Panc1 (cell line): Measurements from ENCODE around the gene PCDHGA6. TPM values are rescaled to one million over a fixed set of nuclear protein-coding genes. Genes with fewer than 3 reads are reported as not detected.
A peak's percentile ranks its signal among the peaks of the same experiment; 100 is the strongest.
"Not testable (repeated sequence)": the region's sequence is repeated elsewhere in the genome, so short reads cannot be mapped to it uniquely, and the experiment has no call there.

Source experiments
- ATAC-seq: fragments of 200-7000 bp; cut with Tn5 transposase; 2 replicates; pipeline ENCODE4 v1.9.1; 2020; ENCODE audit warnings: mild to moderate bottlenecking, moderate library complexity
- BruUV-seq: library from RNA; stranded (reverse); fragments of 400-500 nt; replicated peaks from 2 replicates; lab custom pipeline; 2021; lab: Mats Ljungman, UMichigan
- CTCF ChIA-PET: fragments of 300-600 bp; sonication (Branson Sonifier 250); formaldehyde crosslinking; loops from one replicate; lab custom pipeline; 2022; ENCODE audit warnings: antibody characterized with exemption; lab: Charles Lee
- POLR2A ChIA-PET: fragments of 300-600 bp; sonication (Branson Sonifier 250); formaldehyde crosslinking; loops from one replicate; lab custom pipeline; 2022; ENCODE audit warnings: antibody characterized with exemption; lab: Charles Lee
- DNase-seq: peaks from one replicate; pipeline ENCODE4 v3.0.0-alpha.2; 2010; ENCODE audit warnings: low read depth, low spot score
- H3K27ac ChIP-seq: 2 replicates; pipeline ENCODE4 v1.5.1; 2011; ENCODE audit warnings: mild to moderate bottlenecking, low read length, inconsistent platforms
- H3K27me3 ChIP-seq: fragments of 200-500 bp; sonication (Bioruptor generic); 2 replicates; pipeline ENCODE4 v1.6.0; 2014; ENCODE audit warnings: low read length, inconsistent platforms; ENCODE audit not compliant: control insufficient read depth, insufficient read depth
- H3K36me3 ChIP-seq: fragments of 200-500 bp; sonication (Bioruptor generic); 2 replicates; pipeline ENCODE4 v1.5.1; 2014; ENCODE audit warnings: inconsistent platforms, mild to moderate bottlenecking, low read length, moderate library complexity; ENCODE audit not compliant: control insufficient read depth, insufficient read depth
- H3K4me1 ChIP-seq: 2 replicates; pipeline ENCODE4 v1.5.1; 2011; ENCODE audit warnings: inconsistent platforms, mild to moderate bottlenecking, low read length, moderate library complexity; ENCODE audit not compliant: control insufficient read depth, insufficient read depth
- H3K4me3 ChIP-seq, 2 experiments: 2 replicates each; pipeline ENCODE4 v1.5.1; 2011 to 2012; ENCODE audit warnings: low read depth in 2 of 2, low read length in 2 of 2, mild to moderate bottlenecking in 2 of 2, inconsistent platforms in 1 of 2, moderate library complexity in 1 of 2
- H3K9me3 ChIP-seq: fragments of 200-500 bp; sonication (Bioruptor generic); 2 replicates; pipeline ENCODE4 v1.5.1; 2014; ENCODE audit warnings: low read depth, mild to moderate bottlenecking, inconsistent platforms, low read length, moderate library complexity; ENCODE audit not compliant: control insufficient read depth, insufficient read depth
- POLR2AphosphoS5 ChIP-seq: IDR thresholded peaks from 2 replicates; pipeline ENCODE4 v1.6.1; 2012; ENCODE audit warnings: mild to moderate bottlenecking, low read depth, low read length, moderate library complexity
- SIN3A ChIP-seq: IDR thresholded peaks from 2 replicates; pipeline ENCODE4 v1.6.1; 2012; ENCODE audit warnings: low read depth, mild to moderate bottlenecking, low read length, moderate library complexity, borderline replicate concordance; ENCODE audit not compliant: insufficient read depth
- TCF7L2 ChIP-seq: IDR thresholded peaks from 2 replicates; pipeline ENCODE4 v1.6.1; 2011; ENCODE audit warnings: mild to moderate bottlenecking, low read depth, low read length, inconsistent platforms
- in situ Hi-C: cut with HindIII; loops from 2 replicates; pipeline ENCODE4 v1.10.0; 2016; ENCODE audit warnings: low sequenced_read_pairs, low pct_unique_long_range_greater_than_20kb
- intact Hi-C: fragments of 100-400 bp; cut with micrococcal nuclease; formaldehyde crosslinking; loops from one replicate; pipeline ENCODE4 v1.10.0; 2022; ENCODE audit not compliant: unreplicated experiment
- total RNA-seq: library from RNA; stranded (reverse); gene quantifications from one replicate; pipeline ENCODE4 v1.2.1, GENCODE V29; 2021; ENCODE audit not compliant: unreplicated experiment
- TF ChIP-seq, protein P1 (sequence below): fragments of 450-650 bp; IDR thresholded peaks from 2 replicates; pipeline ENCODE4 v1.5.1; 2017; ENCODE audit warnings: mild to moderate bottlenecking
- TF ChIP-seq, protein P2 (sequence below), 2 experiments: IDR thresholded peaks; 2 replicates each; pipeline ENCODE4 v1.6.1; 2011 to 2012; ENCODE audit warnings: low read depth in 2 of 2, control low read depth in 1 of 2, low read length in 1 of 2, mild to moderate bottlenecking in 1 of 2, moderate library complexity in 1 of 2; ENCODE audit not compliant: insufficient read depth in 1 of 2

Gene PCDHGA6
- total RNA-seq, 1 experiment from 2014 or later, result 0.59 TPM

DNA sequence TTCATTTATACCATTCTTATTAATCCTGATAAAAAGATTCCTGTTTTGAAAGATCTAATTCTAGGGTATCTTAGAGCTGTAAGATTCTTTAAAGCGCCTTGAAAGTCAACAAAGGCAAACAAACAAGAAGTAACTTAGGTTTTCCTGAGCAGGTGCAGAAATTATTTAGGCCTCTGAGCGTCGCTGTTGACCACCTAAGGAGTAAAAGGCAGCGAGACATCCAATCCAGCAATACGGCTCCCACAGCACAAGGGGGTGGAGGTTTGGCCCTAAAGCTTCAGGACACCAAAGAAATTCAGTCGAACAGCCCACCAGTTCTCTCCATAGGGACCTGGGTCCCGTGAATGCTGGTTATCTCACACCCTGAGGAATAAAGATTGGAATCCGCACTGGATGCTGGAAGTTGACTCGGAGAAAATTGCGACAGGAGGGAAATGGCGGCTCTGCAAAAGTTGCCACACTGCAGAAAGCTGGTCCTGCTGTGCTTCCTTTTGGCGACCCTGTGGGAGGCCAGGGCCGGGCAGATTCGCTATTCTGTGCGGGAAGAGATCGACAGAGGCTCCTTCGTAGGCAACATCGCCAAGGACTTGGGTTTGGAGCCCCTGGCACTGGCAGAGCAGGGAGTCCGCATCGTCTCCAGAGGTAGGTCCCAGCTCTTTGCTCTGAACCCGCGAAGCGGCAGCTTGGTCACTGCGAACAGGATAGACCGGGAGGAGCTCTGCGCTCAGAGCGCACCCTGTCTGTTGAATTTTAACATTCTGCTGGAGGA is 35.0 kb upstream of the PCDHGA6 start, which contains the start of gene PCDHGA2:
Gene PCDHGA2 (plus strand): TSS at position 223 of the 769 bp plus-strand sequence.
- H3K4me3 ChIP-seq, result no peak within 1 kb of the TSS
- no peaks in the 10 kb centered on the region for H3K27me3 ChIP-seq
- peaks cover 6% of the 10 kb centered on the region; the same call in 1 of the 2 replicates for H3K9me3 ChIP-seq
- DNase-seq (no peak), ATAC-seq (no peak)
- H3K27ac ChIP-seq, result no peak within 1 kb of the TSS
- no TSS peak for BruUV-seq
- no peaks in the 10 kb centered on the region for H3K4me1 ChIP-seq
- in situ Hi-C loops, result loop anchor here (25.0 kb wide), 1 partner anchor 151 kb away; the partner anchor contains the start of genes PCDHB10, PCDHB11, PCDHB16 and PCDHB8
- POLR2A ChIA-PET, result interaction anchor here (0.6 kb wide), 1 partner anchor 298 kb away, joined by 6 read pairs; the partner anchor contains the start of genes HDAC3 and RELL2
- CTCF ChIA-PET, result interaction anchor here (0.8 to 1.1 kb wide), 2 partner anchors 8 to 9 kb away, joined by 3 to 7 read pairs; partner anchors contain the start of gene PCDHGA1
- TF ChIP-seq, protein P1, sequence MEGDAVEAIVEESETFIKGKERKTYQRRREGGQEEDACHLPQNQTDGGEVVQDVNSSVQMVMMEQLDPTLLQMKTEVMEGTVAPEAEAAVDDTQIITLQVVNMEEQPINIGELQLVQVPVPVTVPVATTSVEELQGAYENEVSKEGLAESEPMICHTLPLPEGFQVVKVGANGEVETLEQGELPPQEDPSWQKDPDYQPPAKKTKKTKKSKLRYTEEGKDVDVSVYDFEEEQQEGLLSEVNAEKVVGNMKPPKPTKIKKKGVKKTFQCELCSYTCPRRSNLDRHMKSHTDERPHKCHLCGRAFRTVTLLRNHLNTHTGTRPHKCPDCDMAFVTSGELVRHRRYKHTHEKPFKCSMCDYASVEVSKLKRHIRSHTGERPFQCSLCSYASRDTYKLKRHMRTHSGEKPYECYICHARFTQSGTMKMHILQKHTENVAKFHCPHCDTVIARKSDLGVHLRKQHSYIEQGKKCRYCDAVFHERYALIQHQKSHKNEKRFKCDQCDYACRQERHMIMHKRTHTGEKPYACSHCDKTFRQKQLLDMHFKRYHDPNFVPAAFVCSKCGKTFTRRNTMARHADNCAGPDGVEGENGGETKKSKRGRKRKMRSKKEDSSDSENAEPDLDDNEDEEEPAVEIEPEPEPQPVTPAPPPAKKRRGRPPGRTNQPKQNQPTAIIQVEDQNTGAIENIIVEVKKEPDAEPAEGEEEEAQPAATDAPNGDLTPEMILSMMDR, result peak; percentile 36
- TF ChIP-seq POLR2AphosphoS5 (no peak), SIN3A (no peak), TCF7L2 (no peak)
- TF ChIP-seq, protein P2, sequence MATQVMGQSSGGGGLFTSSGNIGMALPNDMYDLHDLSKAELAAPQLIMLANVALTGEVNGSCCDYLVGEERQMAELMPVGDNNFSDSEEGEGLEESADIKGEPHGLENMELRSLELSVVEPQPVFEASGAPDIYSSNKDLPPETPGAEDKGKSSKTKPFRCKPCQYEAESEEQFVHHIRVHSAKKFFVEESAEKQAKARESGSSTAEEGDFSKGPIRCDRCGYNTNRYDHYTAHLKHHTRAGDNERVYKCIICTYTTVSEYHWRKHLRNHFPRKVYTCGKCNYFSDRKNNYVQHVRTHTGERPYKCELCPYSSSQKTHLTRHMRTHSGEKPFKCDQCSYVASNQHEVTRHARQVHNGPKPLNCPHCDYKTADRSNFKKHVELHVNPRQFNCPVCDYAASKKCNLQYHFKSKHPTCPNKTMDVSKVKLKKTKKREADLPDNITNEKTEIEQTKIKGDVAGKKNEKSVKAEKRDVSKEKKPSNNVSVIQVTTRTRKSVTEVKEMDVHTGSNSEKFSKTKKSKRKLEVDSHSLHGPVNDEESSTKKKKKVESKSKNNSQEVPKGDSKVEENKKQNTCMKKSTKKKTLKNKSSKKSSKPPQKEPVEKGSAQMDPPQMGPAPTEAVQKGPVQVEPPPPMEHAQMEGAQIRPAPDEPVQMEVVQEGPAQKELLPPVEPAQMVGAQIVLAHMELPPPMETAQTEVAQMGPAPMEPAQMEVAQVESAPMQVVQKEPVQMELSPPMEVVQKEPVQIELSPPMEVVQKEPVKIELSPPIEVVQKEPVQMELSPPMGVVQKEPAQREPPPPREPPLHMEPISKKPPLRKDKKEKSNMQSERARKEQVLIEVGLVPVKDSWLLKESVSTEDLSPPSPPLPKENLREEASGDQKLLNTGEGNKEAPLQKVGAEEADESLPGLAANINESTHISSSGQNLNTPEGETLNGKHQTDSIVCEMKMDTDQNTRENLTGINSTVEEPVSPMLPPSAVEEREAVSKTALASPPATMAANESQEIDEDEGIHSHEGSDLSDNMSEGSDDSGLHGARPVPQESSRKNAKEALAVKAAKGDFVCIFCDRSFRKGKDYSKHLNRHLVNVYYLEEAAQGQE (IDR thresholded peaks at IDR 0.05; ENCODE audit: insufficient read depth in 1 of 2, low read depth in 2 of 2, low read length in 1 of 2), result no peak
- intact Hi-C loops, result no loop called here
- no peaks in the 10 kb centered on the region for H3K36me3 ChIP-seq

DNA sequence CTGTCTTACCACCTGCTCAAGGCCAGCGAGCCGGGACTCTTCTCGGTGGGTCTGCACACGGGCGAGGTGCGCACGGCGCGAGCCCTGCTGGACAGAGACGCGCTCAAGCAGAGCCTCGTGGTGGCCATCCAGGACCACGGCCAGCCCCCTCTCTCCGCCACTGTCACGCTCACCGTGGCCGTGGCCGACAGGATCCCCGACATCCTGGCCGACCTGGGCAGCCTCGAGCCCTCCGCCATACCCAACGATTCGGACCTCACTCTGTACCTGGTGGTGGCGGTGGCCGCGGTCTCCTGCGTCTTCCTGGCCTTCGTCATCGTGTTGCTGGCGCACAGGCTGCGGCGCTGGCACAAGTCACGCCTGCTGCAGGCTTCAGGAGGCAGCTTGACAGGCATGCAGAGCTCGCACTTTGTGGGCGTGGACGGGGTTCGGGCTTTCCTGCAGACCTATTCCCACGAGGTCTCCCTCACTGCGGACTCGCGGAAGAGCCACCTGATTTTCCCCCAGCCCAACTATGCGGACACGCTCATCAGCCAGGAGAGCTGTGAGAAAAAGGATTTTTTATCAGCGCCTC is 32.8 kb upstream of the PCDHGA6 start:
- POLR2A ChIA-PET, H3K4me1 ChIP-seq, BruUV-seq, H3K27me3 ChIP-seq, H3K9me3 ChIP-seq, DNase-seq, H3K27ac ChIP-seq, CTCF ChIA-PET, intact Hi-C loops, H3K36me3 ChIP-seq, H3K4me3 ChIP-seq, ATAC-seq: not testable (repeated sequence)
- in situ Hi-C loops, result loop anchor here (25.0 kb wide), 1 partner anchor 154 kb away; the partner anchor contains the start of genes PCDHB10, PCDHB11, PCDHB16 and PCDHB8
